CD4-positive, CD25-positive, alpha-beta regulatory T cell (primary cell): ENCODE measurements around the gene CTBP2. TPM values are rescaled to one million over a fixed set of nuclear protein-coding genes. Genes with fewer than 3 reads are reported as not detected.

ENCODE experiments used
- ATAC-seq, 2 donors: fragments of 150-1000 bp; cut with Tn5 transposase; one replicate each; pipeline ENCODE4 v1.10.0; 2021; ENCODE audit warnings: low read depth in 2 of 2, moderate number of reproducible peaks in 2 of 2, moderate library complexity in 1 of 2
- DNase-seq, 3 donors: peaks; one replicate each; pipeline versions ENCODE4 v3.0.0 to v3.0.0-alpha.2; 2012 to 2022; ENCODE audit warnings: mixed read lengths in 1 of 3
- H3K27ac ChIP-seq: one replicate; pipeline ENCODE4 v1.7.0; 2013; ENCODE audit warnings: mild to moderate bottlenecking, low read length; ENCODE audit not compliant: insufficient read depth, poor library complexity, severe bottlenecking
- H3K27me3 ChIP-seq: one replicate; pipeline ENCODE4 v1.7.0; 2013; ENCODE audit warnings: low read length; ENCODE audit not compliant: control insufficient read depth, insufficient read depth
- H3K36me3 ChIP-seq: one replicate; pipeline ENCODE4 v1.7.0; 2013; ENCODE audit warnings: mild to moderate bottlenecking, low read length, moderate library complexity; ENCODE audit not compliant: control insufficient read depth, insufficient read depth
- H3K4me1 ChIP-seq: 2 replicates; pipeline ENCODE4 v1.7.0; 2013; ENCODE audit warnings: mild to moderate bottlenecking, low read length; ENCODE audit not compliant: insufficient read depth, control insufficient read depth, poor library complexity, severe bottlenecking
- H3K4me3 ChIP-seq: one replicate; pipeline ENCODE4 v1.7.0; 2013; ENCODE audit warnings: low read depth, mild to moderate bottlenecking, low read length, moderate library complexity
- H3K9me3 ChIP-seq, 2 experiments: 1 replicate in 1 of 2; 2 replicates in 1 of 2; pipeline ENCODE4 v1.7.0; 2013; ENCODE audit warnings: low read length in 2 of 2, mild to moderate bottlenecking in 1 of 2, moderate library complexity in 1 of 2; ENCODE audit not compliant: control insufficient read depth in 2 of 2
- H3K27ac Mint-ChIP-seq, 3 donors: one replicate each; pipeline ENCODE4 v1.8.0; 2020 to 2022; ENCODE audit warnings: mild to moderate bottlenecking in 3 of 3, mixed read lengths in 3 of 3, moderate library complexity in 2 of 3
- H3K27me3 Mint-ChIP-seq: one replicate; pipeline ENCODE4 v1.8.0; 2022; ENCODE audit warnings: mild to moderate bottlenecking, mixed read lengths
- H3K36me3 Mint-ChIP-seq: one replicate; pipeline ENCODE4 v1.8.0; 2020; ENCODE audit warnings: mixed read lengths
- H3K4me1 Mint-ChIP-seq, 4 donors: one replicate each; pipeline ENCODE4 v1.8.0; 2020 to 2022; ENCODE audit warnings: mixed read lengths in 4 of 4, mild to moderate bottlenecking in 1 of 4
- H3K4me3 Mint-ChIP-seq, 4 donors: one replicate each; pipeline ENCODE4 v1.8.0; 2020 to 2022; ENCODE audit warnings: mild to moderate bottlenecking in 4 of 4, mixed read lengths in 4 of 4, moderate library complexity in 3 of 4
- H3K9me3 Mint-ChIP-seq, 7 donors: one replicate each; pipeline ENCODE4 v1.8.0; 2020 to 2022; ENCODE audit warnings: mixed read lengths in 7 of 7, mild to moderate bottlenecking in 3 of 7, moderate library complexity in 2 of 7
- polyA plus RNA-seq, 4 donors: library from polyadenylated mRNA; unstranded; fragments of 300-500 nt; fragmentation: Illumina TruSeq; gene quantifications; one replicate each; pipeline ENCODE4 v1.2.3, GENCODE V29; 2021
- total RNA-seq: library from RNA; stranded (reverse); gene quantifications from one replicate; pipeline ENCODE4 v1.2.3, GENCODE V29; 2022

Gene CTBP2
- total and polyA plus RNA-seq, 5 donors from 2014 or later, result 0.10 to 0.49 (median 0.13) TPM; not detected in 2

DNA sequence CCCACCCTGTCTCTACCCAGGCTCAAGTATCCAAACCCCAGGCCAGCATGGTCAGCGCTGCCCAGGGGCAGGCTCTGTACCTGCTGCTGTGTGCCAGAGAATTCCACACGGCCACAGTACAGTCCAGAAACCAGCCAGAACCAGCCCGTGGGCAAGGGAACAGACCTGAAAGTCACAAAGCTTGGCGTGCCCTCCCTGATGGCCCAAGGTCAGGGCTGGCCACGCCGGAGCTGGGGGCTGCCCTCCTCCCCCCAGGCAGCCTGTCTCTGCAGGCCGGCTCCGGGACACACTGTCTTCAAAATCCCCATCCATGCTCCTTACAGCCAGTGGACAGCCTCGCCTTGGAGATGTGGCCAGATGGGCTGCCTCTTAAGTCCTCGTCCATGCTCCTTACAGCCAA is 78.4 kb downstream of the CTBP2 start:
- H3K36me3 Mint-ChIP-seq, result no peaks in the 10 kb centered on the region
- Histone ChIP-seq H3K9me3 (no peaks in the 10 kb centered on the region), H3K4me3 (no peak overlapping the region), H3K27ac (no peak overlapping the region), H3K36me3 (no peaks in the 10 kb centered on the region), H3K27me3 (no peaks in the 10 kb centered on the region), H3K4me1 (no peaks in the 10 kb centered on the region)
- H3K4me3 Mint-ChIP-seq, result no peak overlapping the region
- DNase-seq (no peak), ATAC-seq (no peak)
- no peaks in the 10 kb centered on the region for H3K27me3 Mint-ChIP-seq
- H3K27ac Mint-ChIP-seq, result no peak overlapping the region
- peaks cover 0 to 1% (median 0%) of the 10 kb centered on the region in 7 donors for H3K9me3 Mint-ChIP-seq
- no peaks in the 10 kb centered on the region for H3K4me1 Mint-ChIP-seq

DNA sequence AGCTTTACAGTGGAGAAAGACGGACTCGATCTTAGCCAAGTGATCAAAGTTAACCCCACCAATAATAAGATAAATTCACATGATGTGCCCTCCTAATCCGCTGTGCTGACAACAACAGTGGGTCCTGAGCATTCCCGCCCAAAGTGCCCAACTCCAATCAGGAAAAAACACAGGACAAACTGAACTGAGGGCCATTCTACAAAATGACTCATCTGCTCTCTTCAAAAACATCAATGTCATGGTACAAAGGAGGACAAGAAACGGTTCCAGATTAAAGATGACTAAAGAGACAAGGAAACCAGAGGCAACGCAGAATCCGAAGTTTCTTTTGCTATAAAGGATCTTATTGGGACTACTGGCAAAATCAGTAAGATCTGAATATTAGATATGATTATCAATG is 79.4 kb downstream of the CTBP2 start:
- H3K4me1 Mint-ChIP-seq, result no peaks in the 10 kb centered on the region
- no peaks in the 10 kb centered on the region for H3K27me3 ChIP-seq
- no peak overlapping the region for H3K27ac Mint-ChIP-seq
- ATAC-seq, result no peak
- H3K4me1 ChIP-seq, result no peaks in the 10 kb centered on the region
- no peak overlapping the region for H3K27ac ChIP-seq
- H3K9me3 ChIP-seq, result no peaks in the 10 kb centered on the region
- H3K36me3 ChIP-seq, result no peaks in the 10 kb centered on the region
- H3K36me3 Mint-ChIP-seq, result no peaks in the 10 kb centered on the region
- H3K9me3 Mint-ChIP-seq, result peaks cover 0 to 1% (median 0%) of the 10 kb centered on the region in 7 donors
- no peak overlapping the region for H3K4me3 ChIP-seq
- no peak overlapping the region for H3K4me3 Mint-ChIP-seq
- DNase-seq, result no peak
- H3K27me3 Mint-ChIP-seq, result no peaks in the 10 kb centered on the region

DNA sequence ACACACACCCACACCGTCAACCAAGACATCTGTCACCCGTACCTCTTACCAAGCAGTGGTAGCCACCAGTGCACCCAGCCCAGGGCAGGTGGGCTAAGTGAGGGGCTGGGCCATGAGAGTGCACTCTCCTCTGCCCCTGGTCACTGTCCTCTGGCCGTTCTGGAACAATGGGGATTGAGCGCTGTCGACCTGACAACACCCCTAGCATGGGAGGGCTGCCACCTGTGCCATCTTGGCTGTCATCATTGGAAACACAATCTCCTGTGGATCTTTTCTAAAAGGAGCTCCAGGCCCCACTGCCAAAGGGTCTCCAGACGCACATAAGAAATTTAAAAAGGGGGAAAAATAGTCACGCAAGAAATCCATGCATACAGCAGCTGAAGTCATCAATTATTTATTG is 80.1 kb downstream of the CTBP2 start:
- no peak overlapping the region for H3K4me3 Mint-ChIP-seq
- no peaks in the 10 kb centered on the region for H3K27me3 Mint-ChIP-seq
- no peak overlapping the region for H3K27ac ChIP-seq
- H3K36me3 Mint-ChIP-seq, result no peaks in the 10 kb centered on the region
- ATAC-seq (no peak), DNase-seq (no peak)
- H3K4me1 ChIP-seq, result no peaks in the 10 kb centered on the region
- H3K9me3 ChIP-seq, result no peaks in the 10 kb centered on the region
- H3K9me3 Mint-ChIP-seq, result peaks cover 0 to 1% (median 0%) of the 10 kb centered on the region in 7 donors
- H3K4me1 Mint-ChIP-seq, result no peaks in the 10 kb centered on the region
- H3K36me3 ChIP-seq, result no peaks in the 10 kb centered on the region
- H3K27ac Mint-ChIP-seq, result no peak overlapping the region
- no peak overlapping the region for H3K4me3 ChIP-seq
- no peaks in the 10 kb centered on the region for H3K27me3 ChIP-seq

DNA sequence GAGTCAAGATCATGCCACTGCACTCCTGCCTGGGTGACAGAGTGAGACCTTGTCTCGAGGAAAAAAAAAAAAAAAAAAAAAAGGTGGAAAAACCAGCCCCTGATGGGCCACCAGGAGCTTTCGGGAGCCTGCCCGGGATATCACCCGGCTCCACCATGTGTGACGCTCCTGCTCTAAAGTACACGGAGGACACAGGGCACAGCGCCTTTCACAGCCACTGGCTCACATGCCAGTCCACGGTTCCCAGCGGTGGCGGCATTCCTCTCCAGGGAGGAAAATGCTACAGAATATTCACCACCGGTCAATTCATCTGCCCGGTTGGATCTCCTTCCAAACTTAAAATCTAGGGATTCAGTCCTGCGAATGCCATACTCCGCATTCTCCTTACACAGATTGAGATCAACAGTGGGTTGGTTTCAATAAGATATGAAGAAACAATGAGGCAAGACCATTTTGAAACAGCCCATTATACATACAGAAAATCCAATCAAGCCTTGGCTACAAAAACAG is 81.2 kb downstream of the CTBP2 start:
- Mint-ChIP-seq H3K36me3 (no peaks in the 10 kb centered on the region), H3K27me3 (no peaks in the 10 kb centered on the region), H3K4me1 (no peaks in the 10 kb centered on the region), H3K4me3 (no peak overlapping the region), H3K9me3 (peaks cover 0 to 1% (median 0%) of the 10 kb centered on the region in 7 donors), H3K27ac (no peak overlapping the region)
- H3K27ac ChIP-seq, result no peak overlapping the region
- no peaks in the 10 kb centered on the region for H3K4me1 ChIP-seq
- no peaks in the 10 kb centered on the region for H3K36me3 ChIP-seq
- H3K4me3 ChIP-seq, result no peak overlapping the region
- DNase-seq (no peak), ATAC-seq (no peak)
- H3K27me3 ChIP-seq, result no peaks in the 10 kb centered on the region
- no peaks in the 10 kb centered on the region for H3K9me3 ChIP-seq

GRCh38 chr10:125076891-125077541 is 83.3 kb downstream of the CTBP2 start:
- no peak overlapping the region for H3K27ac ChIP-seq
- no peaks in the 10 kb centered on the region for H3K4me1 Mint-ChIP-seq
- H3K4me1 ChIP-seq, result no peaks in the 10 kb centered on the region
- no peaks in the 10 kb centered on the region for H3K36me3 ChIP-seq
- ATAC-seq, result no peak
- no peaks in the 10 kb centered on the region for H3K27me3 Mint-ChIP-seq
- no peak overlapping the region for H3K4me3 Mint-ChIP-seq
- H3K27me3 ChIP-seq, result no peaks in the 10 kb centered on the region
- H3K9me3 Mint-ChIP-seq, result peaks cover 0 to 1% (median 0%) of the 10 kb centered on the region in 7 donors
- H3K27ac Mint-ChIP-seq, result no peak overlapping the region
- H3K36me3 Mint-ChIP-seq, result no peaks in the 10 kb centered on the region
- no peak for DNase-seq
- H3K4me3 ChIP-seq, result no peak overlapping the region
- no peaks in the 10 kb centered on the region for H3K9me3 ChIP-seq

- H3K27me3 ChIP-seq, result no peaks in the 10 kb centered on the region
These were observed 84.1 kb downstream of the CTBP2 start for GRCh38 chr10:125076121-125076825.

DNA sequence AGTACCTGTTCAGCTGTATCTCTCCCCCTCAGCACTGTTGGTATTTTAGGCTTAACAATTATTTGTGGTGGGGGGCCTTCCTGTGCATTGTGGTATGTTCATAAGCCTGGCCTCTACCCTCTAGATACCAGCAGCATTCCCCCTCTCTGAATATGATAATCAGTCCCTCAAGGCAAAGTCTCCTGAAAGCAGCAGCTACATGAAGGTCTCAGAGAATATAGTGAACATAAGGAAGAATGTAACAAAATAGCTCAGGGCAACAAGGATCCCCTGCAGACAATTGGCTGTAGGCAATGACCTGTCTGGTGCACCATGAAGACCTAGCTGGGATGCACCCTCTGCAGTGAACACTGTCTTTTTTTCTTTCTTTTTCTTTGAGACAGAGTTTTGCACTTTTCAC is 86.4 kb downstream of the CTBP2 start:
- no peaks in the 10 kb centered on the region for H3K4me1 Mint-ChIP-seq
- H3K36me3 Mint-ChIP-seq, result no peaks in the 10 kb centered on the region
- DNase-seq (no peak), ATAC-seq (no peak)
- H3K4me3 Mint-ChIP-seq, result no peak overlapping the region
- Histone ChIP-seq H3K9me3 (no peaks in the 10 kb centered on the region), H3K4me1 (no peaks in the 10 kb centered on the region), H3K27ac (no peak overlapping the region), H3K4me3 (no peak overlapping the region), H3K36me3 (no peaks in the 10 kb centered on the region), H3K27me3 (no peaks in the 10 kb centered on the region)
- H3K27me3 Mint-ChIP-seq, result no peaks in the 10 kb centered on the region
- H3K9me3 Mint-ChIP-seq, result peaks cover 0 to 1% (median 0%) of the 10 kb centered on the region in 7 donors
- H3K27ac Mint-ChIP-seq, result peak overlapping the region in 1 of 3 donors; percentile 38

More at GRCh38 chr10:125076121-125076825, 84.1 kb downstream of the CTBP2 start:
- peaks cover 0 to 1% (median 0%) of the 10 kb centered on the region in 7 donors for H3K9me3 Mint-ChIP-seq
- H3K9me3 ChIP-seq, result no peaks in the 10 kb centered on the region
- no peaks in the 10 kb centered on the region for H3K4me1 Mint-ChIP-seq
- DNase-seq, result no peak
- no peak overlapping the region for H3K27ac ChIP-seq
- no peak overlapping the region for H3K4me3 Mint-ChIP-seq
- H3K36me3 ChIP-seq, result no peaks in the 10 kb centered on the region
- no peak for ATAC-seq
- H3K4me1 ChIP-seq, result no peaks in the 10 kb centered on the region
- H3K4me3 ChIP-seq, result no peak overlapping the region
- H3K27ac Mint-ChIP-seq, result no peak overlapping the region
- H3K27me3 Mint-ChIP-seq, result no peaks in the 10 kb centered on the region
- no peaks in the 10 kb centered on the region for H3K36me3 Mint-ChIP-seq
